HTERT RPE-1 (cell line): ENCODE results near the gene COX7C.
"Not testable (repeated sequence)": the region's sequence is repeated elsewhere in the genome, so short reads cannot be mapped to it uniquely, and the experiment has no call there.

ENCODE experiments used
- in situ Hi-C: fragments of 300-500 bp; cut with MboI; formaldehyde crosslinking; loops from 4 replicates; pipeline ENCODE4 v1.14.3; 2020; ENCODE audit warnings: low sequenced_read_pairs

COX7C gene

DNA sequence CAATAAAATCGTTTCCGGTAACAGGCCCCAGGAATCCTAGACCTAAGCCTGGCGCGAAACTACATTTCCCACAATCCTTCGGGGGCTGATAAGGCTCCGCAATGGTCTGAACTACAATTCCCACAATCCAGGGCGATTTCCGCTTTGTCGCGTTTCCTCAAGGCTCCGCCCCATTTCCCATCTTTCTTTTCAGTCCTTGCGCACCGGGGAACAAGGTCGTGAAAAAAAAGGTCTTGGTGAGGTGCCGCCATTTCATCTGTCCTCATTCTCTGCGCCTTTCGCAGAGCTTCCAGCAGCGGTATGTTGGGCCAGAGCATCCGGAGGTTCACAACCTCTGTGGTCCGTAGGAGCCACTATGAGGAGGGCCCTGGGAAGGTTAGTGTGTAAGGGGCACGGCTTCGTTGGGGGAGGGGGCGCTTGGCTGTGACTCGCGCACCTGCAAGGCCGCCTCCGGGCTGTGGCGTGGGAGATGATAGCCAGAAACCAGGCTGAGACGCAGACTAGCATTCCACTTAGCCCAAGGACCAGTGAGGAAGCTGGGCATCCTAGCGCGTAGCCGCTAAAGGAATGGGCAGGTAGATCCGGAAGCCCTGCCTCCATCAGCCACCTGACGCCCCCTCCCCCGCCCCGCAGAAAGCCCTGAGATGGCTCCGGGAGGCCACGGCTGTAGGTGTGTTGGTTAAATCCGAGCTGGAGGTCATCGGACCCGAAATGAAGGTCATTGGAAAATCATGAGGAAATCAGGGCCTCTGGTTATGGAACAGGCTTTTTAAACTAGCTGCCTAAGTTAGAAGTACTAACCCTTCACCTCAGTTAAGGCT is at the start of gene COX7C:
COX7C (plus strand) TSS at position 186 of the 821 bp plus-strand sequence; CDS start at position 301, 115 bp downstream.
- in situ Hi-C loops, result no loop called here

GRCh38 chr5:86569522-86570426 is 48.0 kb upstream of the COX7C start:
- in situ Hi-C loops, result not testable (repeated sequence)

- in situ Hi-C loops, result no loop called here
Observed at GRCh38 chr5:86570427-86571083, 47.2 kb upstream of the COX7C start.

DNA sequence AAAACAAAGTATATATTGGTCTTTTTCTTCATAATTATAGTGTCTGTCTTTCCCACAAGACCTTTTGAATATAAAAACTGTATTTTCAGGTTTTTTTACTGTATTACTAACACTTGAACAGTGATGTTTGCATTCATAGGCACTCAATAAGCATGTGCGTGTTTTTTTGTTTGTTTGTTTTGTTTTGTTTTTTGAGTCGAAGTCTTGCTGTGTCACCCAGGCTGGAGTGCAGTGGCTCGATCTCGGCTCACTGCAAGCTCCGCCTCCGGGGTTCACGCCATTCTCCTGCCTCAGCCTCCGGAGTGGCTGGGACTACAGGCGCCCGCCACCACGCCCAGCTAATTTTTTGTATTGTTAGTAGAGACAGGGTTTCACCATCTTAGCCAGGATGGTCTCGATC is 46.6 kb upstream of the COX7C start:
- in situ Hi-C loops, result not testable (repeated sequence)

DNA sequence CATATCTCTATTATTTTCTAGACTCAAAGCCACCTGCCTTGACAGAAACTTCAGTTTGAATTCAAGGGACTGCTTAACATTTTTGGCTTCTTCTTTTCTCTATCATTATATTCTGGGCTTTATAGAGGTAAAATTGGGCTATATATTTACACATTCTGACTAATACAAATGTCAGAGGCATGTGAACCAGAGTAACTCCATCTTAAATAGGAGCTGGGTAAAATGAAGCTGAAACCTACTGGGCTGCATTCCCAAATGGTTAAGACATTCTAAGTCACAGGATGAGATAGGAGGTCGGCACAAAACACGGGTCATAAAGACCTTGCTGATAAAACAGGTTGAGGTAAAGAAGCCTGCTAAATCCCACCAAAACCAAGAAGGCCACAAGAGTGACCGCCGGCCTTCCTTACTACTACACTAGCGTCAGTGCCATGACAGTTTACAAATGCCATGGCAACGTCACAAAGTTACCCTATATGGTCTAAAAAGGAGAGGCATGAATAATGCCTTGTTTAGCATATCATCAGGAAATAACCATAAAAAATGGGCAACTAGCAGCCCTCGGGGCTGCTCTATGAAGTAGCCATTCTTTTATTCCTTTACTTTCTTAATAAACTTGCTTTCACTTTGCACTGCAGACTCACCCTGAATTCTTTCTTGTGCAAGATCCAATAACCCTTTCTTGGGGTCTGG is 44.8 kb upstream of the COX7C start:
- in situ Hi-C loops, result no loop called here

- in situ Hi-C loops, result no loop called here
Observed at GRCh38 chr5:86579502-86579901, 38.2 kb upstream of the COX7C start.

GRCh38 chr5:86596476-86596875 is 21.3 kb upstream of the COX7C start:
- in situ Hi-C loops, result no loop called here

GRCh38 chr5:86605881-86606280 is 11.9 kb upstream of the COX7C start:
- in situ Hi-C loops, result no loop called here

DNA sequence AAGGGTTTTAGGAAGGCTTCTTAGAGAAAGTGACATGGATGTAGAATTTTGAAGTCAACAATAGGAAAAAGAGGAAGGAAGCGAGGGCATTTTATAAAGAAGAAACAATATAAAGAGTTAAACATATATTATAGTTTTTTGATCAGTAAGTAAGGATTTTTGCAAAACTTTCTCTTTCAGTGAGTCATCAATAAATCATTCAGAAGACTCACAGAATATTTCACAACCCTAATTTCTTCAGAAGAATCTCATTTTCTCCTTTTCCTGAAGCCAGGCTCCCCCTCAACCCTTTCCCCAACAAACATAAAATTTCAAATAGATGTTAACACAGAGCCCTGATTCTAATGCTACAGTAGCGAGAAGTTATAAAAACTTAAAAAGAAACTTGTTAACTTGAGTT is 4.3 kb upstream of the COX7C start:
- in situ Hi-C loops, result no loop called here

DNA sequence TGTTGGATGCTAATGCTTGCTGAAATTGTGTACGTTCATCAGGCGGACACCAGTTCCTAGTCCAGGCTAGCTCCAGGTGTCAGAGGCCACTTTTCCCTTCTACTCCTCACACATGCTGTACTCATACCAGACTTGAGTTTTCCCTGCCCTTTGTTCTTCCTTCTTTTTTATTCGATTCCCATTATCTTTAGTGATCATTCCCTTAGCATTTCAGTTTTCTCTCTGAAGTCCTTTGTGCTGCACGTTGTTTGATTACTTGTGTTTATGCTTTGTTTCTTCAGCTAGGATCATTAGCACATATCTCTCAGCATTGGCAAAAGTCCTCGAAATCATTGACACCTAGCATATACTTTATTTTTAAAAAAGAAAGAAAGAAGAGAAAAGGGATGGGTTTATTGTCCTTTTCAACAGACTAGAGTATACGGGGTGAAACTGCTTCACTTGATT is 409 bp upstream of the COX7C start:
- in situ Hi-C loops, result no loop called here

- in situ Hi-C loops, result no loop called here
Observed at GRCh38 chr5:86623785-86624483, 6.2 kb downstream of the COX7C start.

GRCh38 chr5:86625148-86625547 is 7.4 kb downstream of the COX7C start:
- in situ Hi-C loops, result no loop called here

DNA sequence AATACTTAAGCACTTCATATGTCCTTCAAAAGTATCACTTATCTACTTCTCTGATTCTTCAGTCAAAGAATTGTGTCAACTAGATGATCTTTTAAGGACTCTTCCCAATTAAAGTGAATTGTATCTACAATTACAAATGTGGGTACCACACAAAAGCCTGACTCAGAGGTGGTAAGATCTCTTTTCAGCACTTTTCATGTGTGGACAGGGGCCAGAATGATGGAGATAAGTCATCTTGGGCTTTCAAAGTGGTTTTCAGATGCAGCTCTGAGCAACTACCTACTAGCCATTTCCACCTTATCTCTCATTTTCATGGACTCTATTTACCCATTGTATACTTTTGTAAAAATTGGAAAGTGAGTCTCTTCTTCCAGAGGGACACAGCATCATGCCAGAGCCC is 8.4 kb downstream of the COX7C start:
- in situ Hi-C loops, result no loop called here

DNA sequence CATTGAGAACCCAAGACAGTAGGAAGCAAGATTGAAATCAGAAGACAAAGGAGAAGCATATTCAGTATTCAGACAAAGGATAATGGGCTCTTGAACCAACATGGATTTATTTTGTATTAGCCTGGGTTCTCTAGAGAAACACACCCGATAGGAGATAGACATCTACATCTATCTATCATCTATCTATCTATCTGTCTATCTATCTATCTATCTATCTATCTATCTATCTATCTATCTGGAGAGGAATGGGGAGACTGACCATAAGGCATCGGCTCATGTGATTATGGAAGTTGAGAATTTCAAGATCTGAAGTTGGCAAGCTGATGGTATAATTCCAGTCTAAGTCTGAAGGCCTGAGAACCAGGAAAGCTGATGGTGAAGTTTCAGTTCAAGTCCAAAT is 13.4 kb downstream of the COX7C start:
- in situ Hi-C loops, result no loop called here

DNA sequence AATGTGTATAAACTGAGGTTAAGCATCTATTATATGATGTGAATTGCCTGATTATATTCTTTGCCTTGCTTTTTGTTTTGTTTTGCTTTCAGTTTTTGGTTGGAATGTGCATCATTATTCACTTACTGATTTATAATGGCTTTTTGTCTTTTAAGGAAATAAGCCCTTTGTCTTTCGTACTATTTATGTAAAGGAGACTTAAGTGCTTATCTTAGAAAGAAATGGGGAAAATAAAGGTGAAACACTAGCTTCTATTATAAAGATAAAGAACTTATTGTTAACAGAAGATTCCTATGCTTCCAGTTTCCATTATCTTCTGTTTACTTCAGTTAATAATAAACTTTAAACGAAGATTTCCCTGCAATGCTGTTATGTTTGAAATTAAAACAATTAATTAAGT is 23.3 kb downstream of the COX7C start:
- in situ Hi-C loops, result no loop called here

- in situ Hi-C loops, result no loop called here
Observed at GRCh38 chr5:86644843-86645242, 27.1 kb downstream of the COX7C start.

GRCh38 chr5:86645885-86646284 is 28.1 kb downstream of the COX7C start:
- in situ Hi-C loops, result no loop called here

GRCh38 chr5:86646671-86647070 is 28.9 kb downstream of the COX7C start:
- in situ Hi-C loops, result no loop called here

DNA sequence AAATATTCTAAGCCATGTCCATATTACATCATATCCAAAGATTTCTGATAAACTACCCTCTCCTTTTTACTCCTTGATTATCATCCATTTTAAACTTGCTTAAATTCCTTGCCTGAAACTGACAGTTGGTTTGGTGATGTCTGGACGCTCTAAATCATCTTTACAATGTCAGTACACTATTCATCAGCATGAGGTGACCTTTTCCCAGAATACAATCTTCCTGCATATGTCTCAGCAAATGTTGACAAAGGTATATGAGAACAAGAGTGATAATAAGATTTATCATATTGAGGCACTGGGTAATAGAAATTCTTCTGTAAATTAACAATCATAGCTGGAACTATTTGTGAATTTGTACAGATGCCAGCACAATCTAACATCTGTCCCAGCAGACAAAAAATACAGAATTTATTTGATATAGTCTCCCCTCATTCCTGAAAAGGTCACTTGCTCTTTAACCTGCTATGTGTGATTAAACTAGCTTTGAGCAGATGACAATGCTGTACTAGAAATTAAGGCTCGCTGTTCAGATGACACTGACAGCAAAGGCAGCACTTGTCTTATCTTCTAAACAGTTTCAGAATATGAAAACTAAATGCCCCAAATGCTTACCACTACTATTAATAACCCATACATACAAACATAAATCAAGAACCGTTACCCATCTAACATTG is 32.2 kb downstream of the COX7C start:
- in situ Hi-C loops, result no loop called here

GRCh38 chr5:86660771-86661170 is 43.0 kb downstream of the COX7C start:
- in situ Hi-C loops, result not testable (repeated sequence)
